ENCODE data around the gene MRPS27.

DNA sequence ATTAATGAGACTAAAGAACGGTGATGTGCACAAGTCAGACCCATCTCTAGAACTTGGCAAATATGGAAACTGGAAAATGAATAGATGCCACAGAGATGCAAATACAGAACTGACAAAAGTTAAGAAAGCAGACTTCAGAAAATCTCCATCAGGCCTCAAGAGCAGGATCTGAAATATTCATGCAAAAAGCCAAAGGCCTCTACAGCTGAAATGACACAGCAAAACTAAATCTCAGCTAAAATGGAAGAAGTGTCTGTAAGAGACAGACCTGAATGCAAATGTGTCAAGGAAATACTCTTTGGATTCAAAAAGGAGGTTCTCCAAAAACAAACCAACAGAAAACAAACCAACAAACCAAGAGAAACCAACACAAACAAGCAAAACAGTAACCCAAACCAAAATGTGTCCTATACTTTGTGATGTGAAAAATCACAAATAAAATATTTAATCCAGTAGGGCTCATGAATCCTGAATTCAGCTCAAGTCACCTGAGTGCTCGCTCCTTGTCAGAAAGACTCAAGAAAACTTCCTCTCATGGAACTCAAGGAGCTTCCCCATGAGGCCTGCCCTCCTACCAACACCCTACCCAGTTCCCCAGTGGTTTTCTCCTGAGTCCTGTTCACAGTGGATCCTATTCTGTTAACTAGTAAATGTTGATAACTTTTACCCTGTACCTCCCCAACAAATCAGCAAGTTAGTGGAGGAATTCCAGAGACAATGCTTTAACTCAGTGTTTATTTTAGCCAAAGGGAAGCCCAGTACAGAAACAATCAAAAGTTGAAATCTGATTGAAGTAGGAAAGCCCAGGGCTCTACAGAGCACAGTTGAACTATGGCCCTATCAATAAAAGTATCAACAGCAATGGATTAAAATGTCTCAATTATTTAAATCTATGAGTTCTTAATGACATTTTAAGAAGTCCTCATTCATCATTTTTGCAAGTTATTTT lies 14.6 kb downstream of the MRPS27 start:
- TF ChIP-seq ZNF274 (IDR thresholded peaks at IDR 0.05; ENCODE audit: low read depth, low read length) (no peak), YY1 (IDR thresholded peaks at IDR 0.05; ENCODE audit: insufficient read depth, insufficient read length) (no peak), SUZ12 (IDR thresholded peaks at IDR 0.05; ENCODE audit: extremely low read depth, insufficient read depth, insufficient read length) (no peak)
